G401.6 (cell line): Measurements from ENCODE around the gene PKD1L1.
A peak's percentile ranks its signal among the peaks of the same experiment; 100 is the strongest.
"Not testable (repeated sequence)": the region's sequence is repeated elsewhere in the genome, so short reads cannot be mapped to it uniquely, and the experiment has no call there.

ENCODE experiments used
- FAIRE-seq: peaks from 2 replicates; lab custom pipeline; 2012; peaks lifted over from hg19 to GRCh38; lab: Jason Lieb, UNC

PKD1L1 gene

GRCh38 chr7:47948141-47948790 is at the start of gene PKD1L1:
Gene PKD1L1, minus strand, starts transcription at chr7:47948466. Its CDS starts 26 bp downstream, at chr7:47948440.
- no peak for FAIRE-seq

- no peak for FAIRE-seq
Measured at GRCh38 chr7:47992446-47992845, 44.2 kb upstream of the PKD1L1 start.

GRCh38 chr7:47991741-47992311 is 43.6 kb upstream of the PKD1L1 start:
- no peak for FAIRE-seq

- no peak for FAIRE-seq
Measured at GRCh38 chr7:47991270-47991669, 43.0 kb upstream of the PKD1L1 start.

- no peak for FAIRE-seq
Measured at GRCh38 chr7:47990592-47990991, 42.3 kb upstream of the PKD1L1 start.

- FAIRE-seq, result peak; percentile 52
Measured at GRCh38 chr7:47989607-47990400, 41.5 kb upstream of the PKD1L1 start.

GRCh38 chr7:47988496-47989386 is 40.5 kb upstream of the PKD1L1 start:
- peak; percentile 15 for FAIRE-seq

GRCh38 chr7:47982610-47983009 is 34.3 kb upstream of the PKD1L1 start:
- FAIRE-seq, result no peak

GRCh38 chr7:47980648-47981047 is 32.4 kb upstream of the PKD1L1 start:
- FAIRE-seq, result not testable (repeated sequence)

GRCh38 chr7:47979832-47980181 is 31.5 kb upstream of the PKD1L1 start:
- no peak for FAIRE-seq

GRCh38 chr7:47979145-47979831 is 31.0 kb upstream of the PKD1L1 start, which contains the start of gene HUS1:
Gene HUS1, minus strand, starts transcription at chr7:47979615. Its CDS starts 96 bp downstream, at chr7:47979519.
- peak; percentile 86 for FAIRE-seq

GRCh38 chr7:47978790-47979144 is 30.5 kb upstream of the PKD1L1 start:
- no peak for FAIRE-seq

GRCh38 chr7:47973739-47974138 is 25.5 kb upstream of the PKD1L1 start:
- no peak for FAIRE-seq

GRCh38 chr7:47970761-47971160 is 22.5 kb upstream of the PKD1L1 start:
- FAIRE-seq, result no peak

- peak; percentile 90 for FAIRE-seq
Measured at GRCh38 chr7:47968847-47969774, 20.8 kb upstream of the PKD1L1 start.

GRCh38 chr7:47967708-47968107 is 19.4 kb upstream of the PKD1L1 start:
- FAIRE-seq, result no peak

- FAIRE-seq, result no peak
Measured at GRCh38 chr7:47967123-47967522, 18.9 kb upstream of the PKD1L1 start.

- no peak for FAIRE-seq
Measured at GRCh38 chr7:47965456-47965855, 17.2 kb upstream of the PKD1L1 start.

GRCh38 chr7:47962262-47962661 is 14.0 kb upstream of the PKD1L1 start:
- no peak for FAIRE-seq

GRCh38 chr7:47957156-47957555 is 8.9 kb upstream of the PKD1L1 start:
- FAIRE-seq, result no peak

- FAIRE-seq, result no peak
Measured at GRCh38 chr7:47956220-47956619, 8.0 kb upstream of the PKD1L1 start.
